GM19238 (cell line): ENCODE measurements around the gene SFXN5.
"Not testable (repeated sequence)": the region's sequence is repeated elsewhere in the genome, so short reads cannot be mapped to it uniquely, and the experiment has no call there.

Experiments
- DNase-seq: peaks from one replicate; pipeline ENCODE4 v3.0.0; 2011; ENCODE audit warnings: low spot score; ENCODE audit not compliant: insufficient read length

Gene SFXN5

GRCh38 chr2:73071360-73072128, at the start of gene SFXN5:
SFXN5 (minus strand) TSS chr2:73071712; CDS start chr2:73071705, 7 bp downstream.
- peak; percentile 99 for DNase-seq

- DNase-seq = not testable (repeated sequence)
Measured at GRCh38 chr2:73119611-73120239, 48.2 kb upstream of the SFXN5 start.

GRCh38 chr2:73117441-73117840, 45.9 kb upstream of the SFXN5 start:
- DNase-seq = no peak

- no peak for DNase-seq
Measured at GRCh38 chr2:73116182-73116960, 44.9 kb upstream of the SFXN5 start.

- no peak for DNase-seq
Measured at GRCh38 chr2:73114273-73114867, 42.9 kb upstream of the SFXN5 start.

GRCh38 chr2:73112913-73113854, 41.7 kb upstream of the SFXN5 start, which contains the start of gene RAB11FIP5:
RAB11FIP5 (minus strand) TSS chr2:73112948; CDS start chr2:73112777, 171 bp downstream.
- DNase-seq = peak; percentile 46

GRCh38 chr2:73112026-73112912, 40.8 kb upstream of the SFXN5 start:
- no peak for DNase-seq

- DNase-seq = no peak
Measured at GRCh38 chr2:73111073-73112025, 39.8 kb upstream of the SFXN5 start.

- no peak for DNase-seq
Measured at GRCh38 chr2:73110168-73111072, 38.9 kb upstream of the SFXN5 start.

GRCh38 chr2:73109431-73110167, 38.1 kb upstream of the SFXN5 start:
- no peak for DNase-seq

GRCh38 chr2:73107211-73107926, 35.9 kb upstream of the SFXN5 start:
- DNase-seq = no peak

- no peak for DNase-seq
Measured at GRCh38 chr2:73106791-73107190, 35.3 kb upstream of the SFXN5 start.

- no peak for DNase-seq
Measured at GRCh38 chr2:73105511-73105971, 34.0 kb upstream of the SFXN5 start.

GRCh38 chr2:73104933-73105332, 33.4 kb upstream of the SFXN5 start:
- DNase-seq = no peak

- no peak for DNase-seq
Measured at GRCh38 chr2:73103018-73103542, 31.6 kb upstream of the SFXN5 start.
